HG02943 (cell line): ENCODE data around the gene DEDD.

Experiments
- ATAC-seq: cut with Tn5 transposase; IDR thresholded peaks from one replicate; pipeline ENCODE4 v1.9.1; 2021; ENCODE audit warnings: mild to moderate bottlenecking, low read depth, moderate library complexity; ENCODE audit not compliant: unreplicated experiment

Gene DEDD

GRCh38 chr1:161132410-161133219, at the start of gene DEDD:
Gene DEDD, minus strand, starts transcription at chr1:161132667. Its CDS starts 8,205 bp downstream, at chr1:161124462.
- peak; percentile 92 for ATAC-seq

GRCh38 chr1:161182214-161182613, 49.7 kb upstream of the DEDD start:
- ATAC-seq: no peak

- no peak for ATAC-seq
Observed at GRCh38 chr1:161180639-161181038, 48.2 kb upstream of the DEDD start.

- no peak for ATAC-seq
Observed at GRCh38 chr1:161179698-161180097, 47.2 kb upstream of the DEDD start.

- ATAC-seq: no peak
Observed at GRCh38 chr1:161177936-161178244, 45.4 kb upstream of the DEDD start.

GRCh38 chr1:161177112-161177935, 44.9 kb upstream of the DEDD start, which contains the start of gene B4GALT3:
Gene B4GALT3, minus strand, starts transcription at chr1:161177507. Its CDS starts 1,447 bp downstream, at chr1:161176060.
- peak; percentile 67 for ATAC-seq

GRCh38 chr1:161176468-161177111, 44.1 kb upstream of the DEDD start:
- no peak for ATAC-seq

GRCh38 chr1:161175771-161176453, 43.4 kb upstream of the DEDD start:
- ATAC-seq: no peak

GRCh38 chr1:161174911-161175310, 42.4 kb upstream of the DEDD start:
- no peak for ATAC-seq

- no peak for ATAC-seq
Observed at GRCh38 chr1:161173711-161174110, 41.2 kb upstream of the DEDD start.

- no peak for ATAC-seq
Observed at GRCh38 chr1:161172776-161173376, 40.4 kb upstream of the DEDD start.

- ATAC-seq: no peak
Observed at GRCh38 chr1:161172349-161172748, 39.9 kb upstream of the DEDD start.

- ATAC-seq: no peak
Observed at GRCh38 chr1:161171696-161172095, 39.2 kb upstream of the DEDD start.

- ATAC-seq: no peak
Observed at GRCh38 chr1:161171191-161171590, 38.7 kb upstream of the DEDD start.

- no peak for ATAC-seq
Observed at GRCh38 chr1:161168906-161169305, 36.4 kb upstream of the DEDD start.

- ATAC-seq: no peak
Observed at GRCh38 chr1:161166669-161167548, 34.4 kb upstream of the DEDD start.

GRCh38 chr1:161165742-161166668, 33.5 kb upstream of the DEDD start, which contains the start of gene PPOX:
Gene PPOX, plus strand, starts transcription at chr1:161166426. Its CDS starts 422 bp downstream, at chr1:161166848.
- ATAC-seq: peak; percentile 94
